ENCODE data around the gene RALGPS1. TPM values are rescaled to one million over a fixed set of nuclear protein-coding genes. Genes with fewer than 3 reads are reported as not detected.

RALGPS1 gene
- total RNA-seq, 4 donors from 2014 or later, result 4.7 to 18.1 (median 5.0) TPM

DNA sequence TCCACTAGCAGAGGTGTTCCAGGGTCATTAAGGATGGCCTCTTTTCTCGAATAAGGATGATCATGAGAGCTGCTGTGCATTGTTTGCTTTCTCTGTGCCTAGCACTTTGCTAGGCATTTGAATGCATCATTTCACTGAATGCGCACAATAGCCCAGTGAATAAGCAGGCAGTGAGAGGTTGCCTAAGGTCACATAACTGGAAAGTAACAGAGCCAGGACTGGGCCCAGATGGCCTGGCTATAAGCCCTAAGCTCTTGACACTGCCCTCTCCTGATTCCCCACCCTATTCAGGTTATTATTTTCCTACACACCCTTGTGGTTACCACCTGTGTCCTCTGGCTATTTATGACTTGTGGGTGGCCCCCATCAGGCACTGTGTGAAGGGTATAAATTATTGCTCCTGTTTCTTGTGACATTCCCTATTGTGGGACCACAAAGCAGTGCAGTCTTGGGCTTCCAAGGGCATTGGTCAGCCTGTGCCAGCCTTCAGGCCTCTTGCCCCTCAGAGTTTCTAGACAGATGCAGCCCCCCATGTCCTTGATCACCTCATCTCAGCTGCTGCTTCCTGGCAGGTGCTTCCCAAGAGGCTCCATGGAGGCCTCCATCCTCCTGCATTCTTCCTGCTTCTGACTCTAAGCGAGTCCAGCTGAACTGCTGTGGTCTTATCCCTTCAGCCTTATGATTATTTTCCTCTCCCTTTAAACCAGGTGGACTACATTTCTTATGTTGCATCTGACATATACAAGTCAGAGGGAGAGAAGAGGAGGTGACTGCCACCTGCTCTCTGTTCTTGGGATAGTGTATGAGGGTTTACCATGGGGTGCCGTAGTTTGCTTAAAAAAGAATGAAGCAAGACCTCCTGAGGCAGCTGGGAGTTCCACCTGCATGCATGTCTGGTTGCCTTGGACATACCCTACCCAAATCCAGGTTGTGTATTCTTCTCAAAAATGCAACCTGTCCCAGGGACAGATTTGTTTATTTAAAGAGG is 160.3 kb downstream of the RALGPS1 start:
- TF ChIP-seq, protein P1, sequence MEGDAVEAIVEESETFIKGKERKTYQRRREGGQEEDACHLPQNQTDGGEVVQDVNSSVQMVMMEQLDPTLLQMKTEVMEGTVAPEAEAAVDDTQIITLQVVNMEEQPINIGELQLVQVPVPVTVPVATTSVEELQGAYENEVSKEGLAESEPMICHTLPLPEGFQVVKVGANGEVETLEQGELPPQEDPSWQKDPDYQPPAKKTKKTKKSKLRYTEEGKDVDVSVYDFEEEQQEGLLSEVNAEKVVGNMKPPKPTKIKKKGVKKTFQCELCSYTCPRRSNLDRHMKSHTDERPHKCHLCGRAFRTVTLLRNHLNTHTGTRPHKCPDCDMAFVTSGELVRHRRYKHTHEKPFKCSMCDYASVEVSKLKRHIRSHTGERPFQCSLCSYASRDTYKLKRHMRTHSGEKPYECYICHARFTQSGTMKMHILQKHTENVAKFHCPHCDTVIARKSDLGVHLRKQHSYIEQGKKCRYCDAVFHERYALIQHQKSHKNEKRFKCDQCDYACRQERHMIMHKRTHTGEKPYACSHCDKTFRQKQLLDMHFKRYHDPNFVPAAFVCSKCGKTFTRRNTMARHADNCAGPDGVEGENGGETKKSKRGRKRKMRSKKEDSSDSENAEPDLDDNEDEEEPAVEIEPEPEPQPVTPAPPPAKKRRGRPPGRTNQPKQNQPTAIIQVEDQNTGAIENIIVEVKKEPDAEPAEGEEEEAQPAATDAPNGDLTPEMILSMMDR (IDR thresholded peaks at IDR 0.05; ENCODE audit: low read depth), result no peak

DNA sequence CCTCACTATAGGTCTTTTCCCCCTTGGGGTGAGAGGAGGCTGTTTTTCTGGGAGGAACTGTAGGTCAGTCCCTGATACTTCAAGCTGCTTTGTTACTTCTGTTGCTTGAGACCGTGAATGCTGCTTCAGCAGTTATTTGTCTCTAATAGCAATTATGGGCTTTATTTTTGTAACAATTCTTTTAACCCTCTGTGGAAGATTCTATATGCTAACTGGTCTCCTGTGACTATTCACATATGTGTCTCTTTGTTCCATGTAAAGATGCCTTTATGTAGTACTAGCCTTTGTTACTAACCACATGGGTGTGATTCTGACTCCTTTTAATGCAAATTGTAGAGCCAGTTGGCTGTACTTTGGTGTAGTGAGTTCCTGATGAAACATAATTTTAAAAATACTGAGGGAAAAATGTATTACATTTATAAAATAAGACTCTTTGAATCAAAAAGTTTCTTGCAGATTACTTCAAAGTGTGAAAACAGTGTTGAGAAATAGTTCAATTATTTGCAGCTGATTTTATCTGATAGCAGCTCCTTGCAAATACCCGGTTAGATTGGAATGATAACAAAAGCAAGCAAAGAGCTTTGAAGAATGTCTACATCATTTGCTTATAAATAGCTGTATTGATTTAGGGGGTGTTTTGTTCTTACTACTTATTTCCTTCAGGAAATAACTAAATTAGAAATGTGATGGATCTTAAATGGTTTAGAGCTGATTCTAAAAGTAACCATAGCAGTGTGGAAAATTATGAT is 161.2 kb downstream of the RALGPS1 start:
- TF ChIP-seq, protein P1 (IDR thresholded peaks at IDR 0.05; ENCODE audit: low read depth), result no peak

DNA sequence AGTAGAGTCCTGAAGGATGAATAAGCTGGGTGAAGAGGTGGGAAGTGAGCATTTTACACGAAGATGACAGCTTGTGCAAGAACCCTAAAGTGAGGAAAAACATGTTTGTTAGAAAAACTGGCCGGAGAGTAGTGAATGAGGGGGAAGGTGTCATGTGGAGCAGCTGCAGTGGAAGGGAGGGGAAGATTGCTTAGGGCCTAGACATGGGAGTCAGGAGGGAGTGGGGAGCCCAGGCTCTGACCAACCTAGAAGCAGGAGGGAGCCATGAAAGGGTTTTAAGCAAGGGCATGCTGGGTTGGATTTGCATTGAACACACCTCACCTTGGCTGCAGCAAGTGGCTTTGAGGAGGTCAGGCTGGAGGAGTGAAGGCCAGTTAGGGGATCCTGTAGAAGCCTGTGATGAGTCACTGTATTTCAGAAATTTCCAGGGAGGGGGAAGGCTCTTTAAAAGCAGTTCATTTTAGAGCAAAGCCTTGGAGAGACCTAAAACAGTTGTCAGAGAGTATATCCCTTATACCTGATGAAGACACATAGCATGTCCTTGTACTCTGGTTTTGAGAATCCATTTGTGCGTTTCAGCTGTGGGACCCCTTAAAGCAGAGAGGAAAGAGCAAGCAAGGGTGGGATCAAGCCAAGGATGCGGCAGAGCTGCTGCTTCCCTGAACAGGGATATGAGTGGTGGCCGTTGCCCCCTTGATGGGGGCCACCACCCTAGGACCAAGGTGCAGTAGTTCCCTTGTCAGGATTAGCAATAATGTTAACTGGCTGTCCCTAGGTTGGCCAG is 162.5 kb downstream of the RALGPS1 start:
- TF ChIP-seq, protein P1 (IDR thresholded peaks at IDR 0.05; ENCODE audit: low read depth), result no peak

DNA sequence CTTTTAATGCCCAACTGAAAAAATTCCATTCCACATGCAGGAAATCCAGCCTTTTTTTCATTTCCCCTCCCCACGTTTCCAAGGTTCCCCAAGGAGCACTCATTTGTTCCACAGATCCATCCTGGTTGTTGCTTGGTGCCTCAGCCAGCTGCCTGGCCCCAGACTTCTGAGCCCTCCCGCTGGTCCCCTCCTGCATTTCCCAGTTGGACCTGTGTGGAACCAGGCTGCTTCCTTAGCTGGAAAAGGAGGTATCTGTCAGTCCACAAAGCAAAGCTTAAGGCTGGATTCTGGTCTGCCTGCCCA is 163.0 kb downstream of the RALGPS1 start:
- TF ChIP-seq, protein P1 (IDR thresholded peaks at IDR 0.05; ENCODE audit: low read depth), result no peak

DNA sequence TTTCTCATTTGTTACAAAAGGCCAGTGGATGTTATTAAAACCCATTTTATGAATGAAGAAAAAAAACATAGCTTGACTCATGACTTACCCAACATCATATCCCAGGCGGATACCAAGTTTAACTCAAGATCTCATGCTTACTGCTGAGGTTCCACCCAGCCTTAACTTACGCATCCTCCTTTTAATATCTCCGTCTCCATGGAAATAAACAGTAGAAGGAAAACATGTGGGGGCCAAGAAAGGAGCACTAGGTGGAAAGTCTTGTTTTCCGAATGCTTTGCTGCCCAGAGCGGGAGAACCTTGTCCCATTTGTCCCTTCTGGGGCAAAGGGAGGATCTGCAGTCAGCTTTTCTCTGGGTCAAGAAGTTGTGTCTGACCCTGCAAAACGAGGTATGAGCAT is 163.8 kb downstream of the RALGPS1 start:
- TF ChIP-seq, protein P1 (IDR thresholded peaks at IDR 0.05; ENCODE audit: low read depth), result no peak

DNA sequence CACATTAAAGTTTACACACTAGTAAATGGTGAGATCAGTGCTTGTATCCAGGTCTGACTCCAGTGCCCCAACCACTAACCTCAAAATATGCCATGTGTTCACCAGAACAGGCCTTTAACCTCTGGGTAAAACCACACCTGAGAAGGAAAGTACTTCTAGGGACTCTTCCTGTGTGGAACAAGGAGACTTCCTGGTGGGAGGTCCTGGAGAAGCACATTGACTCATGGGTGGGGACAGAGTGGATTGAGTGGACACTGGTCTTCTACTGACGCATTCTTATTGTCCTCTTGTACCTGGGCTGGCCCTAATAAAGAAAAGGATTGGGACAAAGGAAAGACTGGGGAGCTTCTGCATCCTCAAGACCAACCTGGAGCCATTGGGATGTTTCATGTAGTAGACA is 164.4 kb downstream of the RALGPS1 start:
- TF ChIP-seq, protein P1 (IDR thresholded peaks at IDR 0.05; ENCODE audit: low read depth), result no peak

Data from subcutaneous adipose tissue (tissue), 4 donors.